A549 (cell line): ENCODE data around the gene FRZB. TPM values are rescaled to one million over a fixed set of nuclear protein-coding genes. Genes with fewer than 3 reads are reported as not detected.

Source experiments
- ATAC-seq, 2 experiments: fragments of 200-7000 bp in 1 of 2; fragments of >200 bp in 1 of 2; cut with Nextera tagmentation in 1 of 2; cut with Tn5 transposase in 1 of 2; 3 replicates each; pipeline versions ENCODE4 v1.8.0 to v1.9.1; 2018 to 2020; ENCODE audit warnings: mild to moderate bottlenecking in 1 of 2, moderate library complexity in 1 of 2
- CTCF ChIA-PET: fragments of 300-600 bp; sonication (Branson Sonifier 250); formaldehyde crosslinking; extraction: SDS; loops from one replicate; lab custom pipeline; 2021; ENCODE audit warnings: antibody characterized with exemption, inconsistent platforms; lab: Yijun Ruan, JAX
- POLR2A ChIA-PET: fragments of 350-600 bp; formaldehyde crosslinking; extraction: SDS; loops from one replicate; lab custom pipeline; 2021; ENCODE audit warnings: antibody characterized with exemption, inconsistent platforms; lab: Yijun Ruan, JAX
- DNase-seq, 2 experiments: peaks; one replicate each; pipeline versions ENCODE4 v3.0.0 to v3.0.0-alpha.2; 2011 to 2016; ENCODE audit warnings: low read depth in 1 of 2, low spot score in 1 of 2
- FAIRE-seq: peaks from 2 replicates; lab custom pipeline; 2011; peaks lifted over from hg19 to GRCh38; lab: Jason Lieb, UNC
- H3K27ac ChIP-seq, 2 experiments: fragments of >200 bp; sonication (Bioruptor Twin); formaldehyde crosslinking; 3 replicates each; pipeline ENCODE4 v1.5.1; 2016 to 2017
- H3K4me1 ChIP-seq: fragments of >200 bp; sonication (Bioruptor Twin); formaldehyde crosslinking; 3 replicates; pipeline ENCODE4 v1.6.1; 2016
- H3K4me2 ChIP-seq: fragments of >200 bp; sonication (Bioruptor Twin); formaldehyde crosslinking; 3 replicates; pipeline ENCODE4 v1.6.1; 2016
- H3K4me3 ChIP-seq: fragments of >200 bp; sonication (Bioruptor Twin); formaldehyde crosslinking; 3 replicates; pipeline ENCODE4 v1.5.1; 2016
- H3K9me3 ChIP-seq: fragments of >200 bp; sonication (Bioruptor Twin); formaldehyde crosslinking; 3 replicates; pipeline ENCODE4 v1.6.1; 2016
- CEBPB ChIP-seq, 2 experiments: fragments of >200 bp in 1 of 2; sonication (Bioruptor Twin) in 1 of 2; formaldehyde crosslinking in 1 of 2; IDR thresholded peaks; 2 replicates each; pipeline ENCODE4 v1.6.1; 2012 to 2016
- ELK1 ChIP-seq: fragments of 150-350 bp; IDR thresholded peaks from 2 replicates; pipeline ENCODE4 v1.6.1; 2014; ENCODE audit warnings: low read depth, mild to moderate bottlenecking, low read length
- EP300 ChIP-seq, 2 experiments: fragments of >200 bp; sonication (Bioruptor Twin); formaldehyde crosslinking; IDR thresholded peaks; 2 replicates in 1 of 2; 3 replicates in 1 of 2; pipeline ENCODE4 v1.6.1; 2016 to 2017
- ESRRA ChIP-seq: fragments of 150-350 bp; IDR thresholded peaks from 2 replicates; pipeline ENCODE4 v1.6.1; 2014; ENCODE audit warnings: mild to moderate bottlenecking, low read length, borderline replicate concordance
- FOXS1 ChIP-seq: fragments of 250-450 bp; sonication (Bioruptor Pico); IDR thresholded peaks from 2 replicates; pipeline ENCODE4 v1.5.0; 2020; ENCODE audit warnings: mild to moderate bottlenecking, moderate library complexity
- HES2 ChIP-seq: fragments of >200 bp; sonication (Bioruptor Twin); formaldehyde crosslinking; IDR thresholded peaks from 2 replicates; pipeline ENCODE4 v1.6.1; 2016
- JUN ChIP-seq, 2 experiments: fragments of >200 bp; sonication (Bioruptor Twin); formaldehyde crosslinking; IDR thresholded peaks; 2 replicates in 1 of 2; 3 replicates in 1 of 2; pipeline ENCODE4 v1.6.1; 2016 to 2017
- JUNB ChIP-seq: fragments of >200 bp; sonication (Bioruptor Twin); formaldehyde crosslinking; IDR thresholded peaks from 2 replicates; pipeline ENCODE4 v1.6.1; 2016
- KDM1A ChIP-seq: fragments of 200-600 bp; sonication (generic); IDR thresholded peaks from 2 replicates; pipeline ENCODE4 v1.6.1; 2016; ENCODE audit warnings: low read depth, mild to moderate bottlenecking
- POLR2A ChIP-seq: IDR thresholded peaks from 2 replicates; pipeline ENCODE4 v1.6.1; 2012; ENCODE audit warnings: mild to moderate bottlenecking, low read length
- RAD21 ChIP-seq, 2 experiments: fragments of >200 bp in 1 of 2; sonication (Bioruptor Twin) in 1 of 2; formaldehyde crosslinking in 1 of 2; IDR thresholded peaks in 1 of 2; conservative IDR thresholded peaks in 1 of 2; 2 replicates in 1 of 2; 3 replicates in 1 of 2; pipeline ENCODE4 v1.6.1; 2012 to 2018; ENCODE audit warnings: inconsistent platforms in 1 of 2
- SMC3 ChIP-seq: fragments of >200 bp; sonication (Bioruptor Twin); formaldehyde crosslinking; IDR thresholded peaks from 3 replicates; pipeline ENCODE4 v1.6.1; 2018; ENCODE audit warnings: inconsistent platforms
- SREBF2 ChIP-seq: fragments of 450-650 bp; IDR thresholded peaks from 2 replicates; pipeline ENCODE4 v1.6.1; 2014; ENCODE audit warnings: mild to moderate bottlenecking, moderate library complexity
- WGBS: methylation state at CpG from one replicate; pipeline ENCODE4 v1.1.6; 2017; ENCODE audit errors: missing lambda C conversion rate; 5-methylcytosine and 5-hydroxymethylcytosine counted together
- polyA plus RNA-seq, 4 experiments: library from polyadenylated mRNA; depleted of rRNA in 3 of 4; stranded (reverse); fragments of >200 nt; fragmentation: RNase III in 1 of 4; extraction: RNeasy Plus Mini Kit Qiagen cat#74134 plus additional on column Dnase treatment in 1 of 4; gene quantifications; 2 replicates in 3 of 4; 3 replicates in 1 of 4; pipeline ENCODE4 v1.2.3, GENCODE V29; 2011 to 2017
- small RNA-seq, 6 experiments: library from RNA; depleted of rRNA; stranded (forward); fragments of <200 nt; gene quantifications; one replicate each; pipeline ENCODE3, GENCODE V24; 2012
- TF ChIP-seq, protein P1 (sequence below): fragments of 450-650 bp; IDR thresholded peaks from 2 replicates; pipeline ENCODE4 v1.6.1; 2014; ENCODE audit warnings: antibody characterized with exemption
- TF ChIP-seq, protein P2 (sequence below): fragments of >200 bp; sonication (Bioruptor Twin); formaldehyde crosslinking; IDR thresholded peaks from 3 replicates; pipeline ENCODE4 v1.5.1; 2016
- TF ChIP-seq, protein P3 (sequence below): fragments of 200-600 bp; sonication (generic); IDR thresholded peaks from 2 replicates; pipeline ENCODE4 v1.6.1; 2016; ENCODE audit warnings: antibody characterized with exemption, mild to moderate bottlenecking, moderate library complexity
- TF ChIP-seq, protein P4 (sequence below): IDR thresholded peaks from 2 replicates; pipeline ENCODE4 v1.6.1; 2012; ENCODE audit warnings: low read depth, borderline replicate concordance

Gene FRZB
- polyA plus RNA-seq, 2 of the 4 experiments (the other 2 are of a cell fraction): 0.03 to 0.06 TPM

GRCh38 chr2:182784777-182785176 is 81.7 kb downstream of the FRZB start:
- 86% methylated on average over 1 of the region's 1 CpG for WGBS
- no peak overlapping the region for H3K4me2 ChIP-seq
- TF ChIP-seq, protein P1, sequence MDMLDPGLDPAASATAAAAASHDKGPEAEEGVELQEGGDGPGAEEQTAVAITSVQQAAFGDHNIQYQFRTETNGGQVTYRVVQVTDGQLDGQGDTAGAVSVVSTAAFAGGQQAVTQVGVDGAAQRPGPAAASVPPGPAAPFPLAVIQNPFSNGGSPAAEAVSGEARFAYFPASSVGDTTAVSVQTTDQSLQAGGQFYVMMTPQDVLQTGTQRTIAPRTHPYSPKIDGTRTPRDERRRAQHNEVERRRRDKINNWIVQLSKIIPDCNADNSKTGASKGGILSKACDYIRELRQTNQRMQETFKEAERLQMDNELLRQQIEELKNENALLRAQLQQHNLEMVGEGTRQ: no peak
- TF ChIP-seq SMC3 (peak; percentile 48; the same call in 2 of the 3 replicates), RAD21 (conservative IDR thresholded peaks at IDR 0.05 in 1 of 2, IDR thresholded peaks at IDR 0.05 in 1 of 2) (peak; percentile 62 to 67)
- TF ChIP-seq, protein P2, sequence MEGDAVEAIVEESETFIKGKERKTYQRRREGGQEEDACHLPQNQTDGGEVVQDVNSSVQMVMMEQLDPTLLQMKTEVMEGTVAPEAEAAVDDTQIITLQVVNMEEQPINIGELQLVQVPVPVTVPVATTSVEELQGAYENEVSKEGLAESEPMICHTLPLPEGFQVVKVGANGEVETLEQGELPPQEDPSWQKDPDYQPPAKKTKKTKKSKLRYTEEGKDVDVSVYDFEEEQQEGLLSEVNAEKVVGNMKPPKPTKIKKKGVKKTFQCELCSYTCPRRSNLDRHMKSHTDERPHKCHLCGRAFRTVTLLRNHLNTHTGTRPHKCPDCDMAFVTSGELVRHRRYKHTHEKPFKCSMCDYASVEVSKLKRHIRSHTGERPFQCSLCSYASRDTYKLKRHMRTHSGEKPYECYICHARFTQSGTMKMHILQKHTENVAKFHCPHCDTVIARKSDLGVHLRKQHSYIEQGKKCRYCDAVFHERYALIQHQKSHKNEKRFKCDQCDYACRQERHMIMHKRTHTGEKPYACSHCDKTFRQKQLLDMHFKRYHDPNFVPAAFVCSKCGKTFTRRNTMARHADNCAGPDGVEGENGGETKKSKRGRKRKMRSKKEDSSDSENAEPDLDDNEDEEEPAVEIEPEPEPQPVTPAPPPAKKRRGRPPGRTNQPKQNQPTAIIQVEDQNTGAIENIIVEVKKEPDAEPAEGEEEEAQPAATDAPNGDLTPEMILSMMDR: peak; percentile 64
- FAIRE-seq (no peak), ATAC-seq (peak; percentile 50 to 80; a peak in 3 of 6 replicates), DNase-seq (peak in 1 of 2 experiments; percentile 36)
- no peak overlapping the region; a peak in 1 of 6 replicates for H3K27ac ChIP-seq
- no peaks in the 10 kb centered on the region for H3K4me1 ChIP-seq
- H3K9me3 ChIP-seq: no peaks in the 10 kb centered on the region
- no peak overlapping the region for H3K4me3 ChIP-seq
- CTCF ChIA-PET: interaction anchor here (0.6 to 2.6 kb wide), 9 partner anchors 9 to 472 kb away, joined by 3 to 12 read pairs (median 4); no protein-coding TSS in a partner anchor
- POLR2A ChIA-PET: no interaction called here

DNA sequence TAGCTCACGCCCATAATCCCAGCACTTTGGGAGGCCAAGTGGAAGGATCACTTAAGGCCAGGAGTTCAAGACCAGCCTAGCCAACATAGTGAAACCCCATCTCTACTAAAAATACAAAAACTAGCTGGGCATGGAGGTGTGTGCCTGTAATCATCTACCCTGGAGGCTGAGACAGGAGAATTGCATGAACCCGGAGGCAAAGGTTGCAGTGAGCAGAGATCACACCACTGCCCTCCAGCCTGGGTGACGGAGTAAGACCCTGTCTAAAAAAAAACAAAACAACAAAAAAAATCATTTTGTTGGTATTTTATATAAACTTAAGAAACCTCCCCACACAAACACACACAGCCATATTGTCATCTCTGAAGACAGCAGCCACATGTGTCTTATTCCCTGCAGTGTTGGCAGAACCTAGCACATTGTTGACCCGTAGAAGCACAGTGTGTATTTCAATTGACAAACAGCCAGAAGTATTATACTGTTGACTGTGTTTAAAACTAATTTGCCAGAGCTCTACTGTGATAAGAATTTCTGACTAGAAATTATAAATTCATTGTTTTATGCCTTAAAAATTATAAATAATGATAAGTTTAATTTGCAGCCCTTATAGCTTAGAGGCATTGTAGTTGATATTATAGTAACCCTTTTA is 82.3 kb downstream of the FRZB start:
- Histone ChIP-seq H3K4me2 (no peak overlapping the region), H3K9me3 (no peaks in the 10 kb centered on the region), H3K4me1 (no peaks in the 10 kb centered on the region), H3K27ac (no peak overlapping the region), H3K4me3 (no peak overlapping the region)
- CTCF ChIA-PET: interaction anchor here (0.7 to 2.6 kb wide), 6 partner anchors 9 to 196 kb away, joined by 3 to 12 read pairs (median 6); no protein-coding TSS in a partner anchor
- 87% methylated on average over 4 of the region's 4 CpGs for WGBS
- peak in 1 of 2 experiments; percentile 50; a peak in 2 of 6 replicates for ATAC-seq
- TF ChIP-seq EP300 (IDR thresholded peaks at IDR 0.05) (no peak), ESRRA (no peak), CEBPB (IDR thresholded peaks at IDR 0.05) (no peak), SREBF2 (no peak), FOXS1 (CRISPR knock-in tag) (no peak), ELK1 (no peak), KDM1A (no peak), POLR2A (no peak), JUN (IDR thresholded peaks at IDR 0.05) (no peak), HES2 (no peak), JUNB (no peak)
- TF ChIP-seq, protein P3, sequence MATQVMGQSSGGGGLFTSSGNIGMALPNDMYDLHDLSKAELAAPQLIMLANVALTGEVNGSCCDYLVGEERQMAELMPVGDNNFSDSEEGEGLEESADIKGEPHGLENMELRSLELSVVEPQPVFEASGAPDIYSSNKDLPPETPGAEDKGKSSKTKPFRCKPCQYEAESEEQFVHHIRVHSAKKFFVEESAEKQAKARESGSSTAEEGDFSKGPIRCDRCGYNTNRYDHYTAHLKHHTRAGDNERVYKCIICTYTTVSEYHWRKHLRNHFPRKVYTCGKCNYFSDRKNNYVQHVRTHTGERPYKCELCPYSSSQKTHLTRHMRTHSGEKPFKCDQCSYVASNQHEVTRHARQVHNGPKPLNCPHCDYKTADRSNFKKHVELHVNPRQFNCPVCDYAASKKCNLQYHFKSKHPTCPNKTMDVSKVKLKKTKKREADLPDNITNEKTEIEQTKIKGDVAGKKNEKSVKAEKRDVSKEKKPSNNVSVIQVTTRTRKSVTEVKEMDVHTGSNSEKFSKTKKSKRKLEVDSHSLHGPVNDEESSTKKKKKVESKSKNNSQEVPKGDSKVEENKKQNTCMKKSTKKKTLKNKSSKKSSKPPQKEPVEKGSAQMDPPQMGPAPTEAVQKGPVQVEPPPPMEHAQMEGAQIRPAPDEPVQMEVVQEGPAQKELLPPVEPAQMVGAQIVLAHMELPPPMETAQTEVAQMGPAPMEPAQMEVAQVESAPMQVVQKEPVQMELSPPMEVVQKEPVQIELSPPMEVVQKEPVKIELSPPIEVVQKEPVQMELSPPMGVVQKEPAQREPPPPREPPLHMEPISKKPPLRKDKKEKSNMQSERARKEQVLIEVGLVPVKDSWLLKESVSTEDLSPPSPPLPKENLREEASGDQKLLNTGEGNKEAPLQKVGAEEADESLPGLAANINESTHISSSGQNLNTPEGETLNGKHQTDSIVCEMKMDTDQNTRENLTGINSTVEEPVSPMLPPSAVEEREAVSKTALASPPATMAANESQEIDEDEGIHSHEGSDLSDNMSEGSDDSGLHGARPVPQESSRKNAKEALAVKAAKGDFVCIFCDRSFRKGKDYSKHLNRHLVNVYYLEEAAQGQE: no peak
- TF ChIP-seq, protein P4, sequence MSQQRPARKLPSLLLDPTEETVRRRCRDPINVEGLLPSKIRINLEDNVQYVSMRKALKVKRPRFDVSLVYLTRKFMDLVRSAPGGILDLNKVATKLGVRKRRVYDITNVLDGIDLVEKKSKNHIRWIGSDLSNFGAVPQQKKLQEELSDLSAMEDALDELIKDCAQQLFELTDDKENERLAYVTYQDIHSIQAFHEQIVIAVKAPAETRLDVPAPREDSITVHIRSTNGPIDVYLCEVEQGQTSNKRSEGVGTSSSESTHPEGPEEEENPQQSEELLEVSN: no peak
- no peak for FAIRE-seq
- POLR2A ChIA-PET: no interaction called here
- DNase-seq: no peak

Small RNA genes lying within 50 kb of the gene (small RNA-seq; reads per million reads assigned to genes)
- gene RF00019: 0 reads per million in 6 experiments
- 0 reads per million in 6 experiments for gene RNU6-1122P

Other genes with a start within 250 kb of the FRZB start
- gene DNAJC10, start 150.4 kb downstream of the FRZB start, polyA plus RNA-seq (2011; rRNA removed): 99.9 and 126 TPM in 2 replicates
- gene DNAJC10, start 150.4 kb downstream of the FRZB start, polyA plus RNA-seq (2017; fragmentation: RNase III; extraction: RNeasy Plus Mini Kit Qiagen cat#74134 plus additional on column Dnase treatment): 64.1 to 70.1 TPM (median 66.7 TPM) in 3 replicates
- gene NCKAP1, start 171.8 kb upstream of the FRZB start, polyA plus RNA-seq (2011; rRNA removed): 194 and 201 TPM in 2 replicates
- gene NCKAP1, start 171.8 kb upstream of the FRZB start, polyA plus RNA-seq (2017; fragmentation: RNase III; extraction: RNeasy Plus Mini Kit Qiagen cat#74134 plus additional on column Dnase treatment): 89.4 to 106 TPM (median 98.8 TPM) in 3 replicates
- 4.4 TPM in 2 replicates for gene DUSP19, start 212.1 kb upstream of the FRZB start, polyA plus RNA-seq (2011; rRNA removed)
- 1.1 to 1.5 TPM (median 1.2 TPM) in 3 replicates for gene DUSP19, start 212.1 kb upstream of the FRZB start, polyA plus RNA-seq (2017; fragmentation: RNase III; extraction: RNeasy Plus Mini Kit Qiagen cat#74134 plus additional on column Dnase treatment)